GM21737 (cell line): ENCODE measurements around the gene WWC1.
"Not testable (repeated sequence)": the region's sequence is repeated elsewhere in the genome, so short reads cannot be mapped to it uniquely, and the experiment has no call there.

Experiments used
- ATAC-seq: cut with Tn5 transposase; IDR thresholded peaks from one replicate; pipeline ENCODE4 v1.9.1; 2021; ENCODE audit warnings: mild to moderate bottlenecking, moderate library complexity; ENCODE audit not compliant: unreplicated experiment

WWC1 gene

DNA sequence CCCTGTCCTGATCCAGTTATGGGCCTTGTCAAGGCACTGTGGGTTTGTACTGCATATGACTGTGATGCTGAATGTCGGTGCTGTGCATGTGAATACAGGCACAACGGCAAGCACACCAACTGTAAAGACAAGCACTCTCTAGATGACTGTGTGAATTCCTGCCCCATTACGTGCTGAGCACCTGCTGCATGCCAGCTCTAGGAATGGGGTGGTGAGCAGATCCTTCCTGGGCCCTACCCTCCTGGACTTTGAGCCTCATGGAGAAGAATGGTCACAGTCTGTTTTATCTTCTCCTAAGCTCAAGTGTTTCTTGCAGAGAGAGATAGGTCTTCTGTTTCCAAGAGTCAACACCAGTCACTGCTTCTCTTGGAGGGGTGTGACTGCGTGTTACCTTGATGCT is 138.9 kb downstream of the WWC1 start:
- ATAC-seq = no peak

DNA sequence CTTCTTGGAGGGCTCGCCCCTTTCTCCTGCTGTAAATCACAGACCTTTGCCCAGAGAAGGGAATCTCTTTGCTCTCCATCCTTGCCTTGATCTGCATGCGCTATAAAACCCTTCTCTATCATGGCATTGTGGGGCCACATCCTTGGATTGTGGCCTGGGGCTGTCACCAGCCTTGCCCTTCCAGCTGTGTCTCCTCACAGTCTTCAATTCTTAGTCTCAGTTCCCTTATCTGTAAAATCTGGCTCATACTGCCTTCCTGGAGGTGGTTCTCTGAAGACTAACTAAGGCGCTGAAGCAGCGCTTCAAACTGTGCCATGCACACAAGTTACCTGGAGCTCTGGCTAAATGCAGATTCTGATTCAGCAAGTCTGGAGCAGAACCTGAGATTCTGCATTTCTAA is 141.5 kb downstream of the WWC1 start:
- ATAC-seq = no peak

DNA sequence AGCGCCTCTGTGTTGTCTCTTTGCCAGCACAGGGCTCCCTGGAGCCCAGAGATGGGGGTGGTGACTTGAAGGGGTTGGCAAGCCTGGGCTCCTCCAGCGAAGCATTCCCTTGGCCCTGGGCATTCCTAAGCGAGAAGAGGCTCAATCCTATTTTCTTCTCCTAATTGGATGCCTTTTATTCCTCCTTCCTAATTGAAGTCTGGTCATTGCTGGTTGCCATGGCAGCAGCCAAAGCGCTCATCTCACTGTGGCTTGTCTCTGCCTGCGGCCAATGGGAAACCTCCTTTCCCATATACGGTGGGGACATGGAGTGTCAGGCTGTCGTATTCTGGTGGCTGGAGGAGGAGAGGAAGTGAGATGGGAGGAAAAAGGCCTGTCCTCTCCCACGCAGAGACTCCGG is 142.6 kb downstream of the WWC1 start:
- no peak for ATAC-seq

DNA sequence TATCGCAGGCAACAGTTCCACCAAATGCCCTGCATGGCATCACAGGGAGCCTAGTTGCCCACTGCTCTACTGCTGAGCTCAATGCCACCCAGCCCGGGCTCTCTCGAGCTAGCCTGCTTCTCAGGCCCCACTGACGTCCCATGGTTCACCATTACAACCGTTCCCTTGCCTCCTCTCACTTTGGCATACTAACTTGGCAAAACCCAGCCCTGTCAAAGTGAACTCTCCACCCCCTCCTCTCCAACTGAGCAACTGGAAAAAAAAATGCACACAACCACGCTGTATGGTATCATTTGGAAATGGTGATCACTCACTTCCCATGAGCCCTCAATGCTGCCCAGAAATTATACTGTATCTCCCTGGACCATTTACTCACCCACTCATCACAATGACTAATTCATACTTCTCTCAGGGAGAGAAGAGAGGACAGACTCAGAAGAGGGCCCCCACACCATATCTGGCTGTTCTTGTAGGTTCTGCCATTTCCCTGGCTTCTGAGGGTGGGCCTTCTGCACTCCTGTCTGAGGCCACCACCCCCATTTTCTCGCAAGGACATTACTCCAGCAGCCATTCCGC is 143.4 kb downstream of the WWC1 start:
- no peak for ATAC-seq

DNA sequence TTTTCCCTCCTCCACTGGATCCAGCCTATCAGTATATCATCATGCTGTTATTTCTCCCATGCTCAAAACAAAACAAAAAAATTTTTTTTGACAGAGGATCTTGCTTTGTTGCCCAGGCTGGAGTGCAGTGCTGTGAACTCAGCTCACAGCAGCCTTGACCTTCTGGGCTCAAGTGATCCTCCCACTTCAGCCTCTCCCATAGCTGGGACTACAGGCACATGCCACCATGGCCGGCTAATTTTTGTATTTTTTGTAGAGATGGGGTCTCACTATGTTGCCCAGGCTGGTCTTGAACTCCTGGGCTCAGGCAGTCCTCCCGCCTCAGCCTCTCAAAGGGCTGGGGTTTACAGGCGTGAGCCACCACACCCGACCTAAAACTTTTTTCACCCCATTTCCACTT is 143.9 kb downstream of the WWC1 start:
- ATAC-seq = not testable (repeated sequence)

DNA sequence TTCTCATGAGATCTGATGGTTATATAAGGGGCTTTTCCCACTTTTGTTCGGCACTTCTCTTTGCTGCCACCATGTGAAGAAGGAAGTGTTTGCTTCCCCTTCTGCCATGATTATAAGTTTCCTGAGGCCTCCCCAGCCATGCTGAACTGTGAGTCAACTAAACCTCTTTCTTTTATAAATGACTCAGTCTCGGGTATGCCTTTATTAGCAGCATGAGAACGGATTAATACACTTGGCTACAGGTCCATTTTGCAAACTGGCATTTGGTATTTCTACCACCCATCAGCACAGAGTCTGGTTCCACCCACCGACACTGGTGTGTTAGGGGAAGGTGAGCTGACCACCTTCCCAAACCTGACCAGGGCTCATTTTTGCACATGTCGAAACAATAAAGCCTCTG is 146.9 kb downstream of the WWC1 start:
- ATAC-seq = no peak

DNA sequence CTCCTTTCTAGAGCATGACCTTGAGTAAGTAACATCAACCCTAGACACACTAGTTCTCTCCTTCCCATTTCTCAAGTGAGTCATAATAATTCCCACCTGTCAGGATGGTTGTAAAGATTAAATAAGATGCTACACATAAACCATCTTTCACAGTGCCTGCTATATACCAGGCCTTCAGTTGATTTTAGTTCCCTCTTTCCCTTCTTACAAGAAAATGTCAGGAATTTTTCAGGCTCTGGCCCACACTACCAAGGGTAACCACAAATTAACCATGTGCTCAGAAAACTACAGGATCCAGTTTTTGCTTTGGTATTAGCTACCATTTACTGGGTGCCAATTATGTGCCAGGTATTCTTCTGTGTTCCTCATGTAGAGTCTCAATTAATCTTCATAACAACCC is 152.1 kb downstream of the WWC1 start:
- ATAC-seq = no peak

DNA sequence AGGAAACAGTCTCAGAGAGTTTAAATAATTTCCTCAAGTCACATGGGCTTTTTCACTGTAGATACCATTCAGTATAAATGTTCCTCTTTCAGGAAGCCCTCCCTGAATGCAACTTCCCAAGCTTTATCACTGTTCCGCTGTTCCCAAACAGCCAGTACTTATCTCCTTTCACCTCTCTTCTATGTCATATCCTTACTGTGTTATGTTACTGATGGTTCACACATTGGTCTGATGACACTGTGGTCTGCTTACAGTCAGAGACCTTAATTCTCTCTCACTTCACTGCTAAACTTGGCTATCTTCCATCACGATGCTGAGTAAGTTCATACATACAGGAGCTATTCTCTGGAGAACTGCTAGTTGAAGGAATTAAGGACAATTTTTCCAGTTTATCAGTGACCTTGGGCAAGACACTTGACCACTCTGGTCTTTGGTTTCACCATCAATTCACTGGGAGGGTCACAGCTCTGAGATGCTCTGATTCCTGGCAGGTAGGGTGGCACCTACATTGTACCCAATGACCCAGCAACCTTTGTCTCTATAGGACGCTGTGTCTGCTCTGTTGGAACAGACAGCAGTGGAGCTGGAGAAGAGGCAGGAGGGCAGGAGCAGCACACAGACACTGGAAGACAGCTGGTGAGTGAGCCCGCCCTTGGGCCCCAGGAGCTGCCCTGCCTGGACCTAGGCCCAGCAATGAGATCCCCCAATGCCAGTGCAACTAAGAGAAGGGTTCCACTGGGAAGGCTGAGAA is 152.7 kb downstream of the WWC1 start:
- no peak for ATAC-seq

DNA sequence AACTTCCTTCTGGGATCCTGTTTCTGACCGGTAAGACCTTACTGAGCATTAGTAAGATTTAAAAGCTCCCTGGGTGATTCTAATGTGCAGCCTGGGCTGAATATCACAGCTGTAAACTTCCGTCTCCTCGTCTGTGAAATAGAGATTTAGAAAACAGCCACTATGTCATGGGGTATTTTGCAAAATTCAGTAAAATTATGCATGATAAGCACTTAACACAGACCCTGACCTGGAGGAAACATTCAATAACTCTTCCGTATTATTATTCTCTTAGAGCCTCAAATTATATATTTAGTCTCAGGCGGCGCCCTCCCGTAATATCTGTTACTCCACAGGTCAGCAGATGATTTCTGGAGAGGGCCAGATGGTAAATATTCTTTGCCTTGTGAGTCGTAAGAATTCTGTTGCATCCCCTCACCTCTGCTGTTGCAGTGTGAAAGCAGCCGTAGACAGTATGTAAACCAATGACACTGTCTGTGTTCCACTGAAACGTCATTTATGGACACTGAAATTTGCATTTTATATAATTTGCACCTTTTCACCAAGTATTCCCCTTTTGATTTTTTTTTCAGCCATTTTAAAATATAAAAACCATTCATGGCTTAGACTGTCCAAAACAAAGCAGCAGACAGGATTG is 155.7 kb downstream of the WWC1 start:
- ATAC-seq = no peak

DNA sequence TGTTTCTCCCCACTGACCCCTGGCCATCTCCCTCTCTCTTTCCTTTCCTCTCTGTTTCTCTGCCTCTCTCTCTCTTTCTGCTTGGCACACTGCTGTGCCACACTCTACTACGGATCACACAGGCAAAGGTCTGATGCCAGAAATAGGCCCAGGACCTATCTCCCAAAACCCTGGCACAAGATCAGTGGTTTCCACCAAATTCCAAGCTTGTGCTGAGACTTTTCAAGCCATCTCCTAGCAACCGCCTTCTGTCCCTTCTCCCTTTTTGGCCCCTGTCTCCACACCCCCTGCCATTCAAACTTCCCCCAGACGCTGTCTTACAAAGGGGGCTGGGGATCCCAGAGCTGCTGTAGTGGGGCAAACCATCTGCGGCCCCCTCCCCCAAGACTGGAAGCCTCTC is 156.4 kb downstream of the WWC1 start:
- no peak for ATAC-seq

DNA sequence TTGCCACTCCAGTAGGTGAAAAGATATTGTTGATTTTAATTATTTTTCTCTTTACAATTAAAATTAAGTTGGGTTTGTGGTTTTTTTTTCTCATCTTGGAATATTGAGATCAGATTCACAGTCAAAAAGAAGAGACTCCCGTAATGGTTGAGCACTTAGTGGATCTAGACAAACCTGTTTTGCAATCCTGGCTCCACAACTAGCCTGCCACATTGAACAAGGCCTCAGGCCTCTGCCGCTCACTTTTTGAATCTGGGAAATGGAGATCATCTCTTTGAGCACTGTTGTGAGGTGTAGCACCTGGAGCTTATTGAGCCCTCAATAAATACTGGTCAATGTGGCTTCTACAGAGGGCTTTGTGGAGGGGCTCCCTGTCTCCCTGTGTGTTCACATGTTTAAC is 157.7 kb downstream of the WWC1 start:
- no peak for ATAC-seq

DNA sequence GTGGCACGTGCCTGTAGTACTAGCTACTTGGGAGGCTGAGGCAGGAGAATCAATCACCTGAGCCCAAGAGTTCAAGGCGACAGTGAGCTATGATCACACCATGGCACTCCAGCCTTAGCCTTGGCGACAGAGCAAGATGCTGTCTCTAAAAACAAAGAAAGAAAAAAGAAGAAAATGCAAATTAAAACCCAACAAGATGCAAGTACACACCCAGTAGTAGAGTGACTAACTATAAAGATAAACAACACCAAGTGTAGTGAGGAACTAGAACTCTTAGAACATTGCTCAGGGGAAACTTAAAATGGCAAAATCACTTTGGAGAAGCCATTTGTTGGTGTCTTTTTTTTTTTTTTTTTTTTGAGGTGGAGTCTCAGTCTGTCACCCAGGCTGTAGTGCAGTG is 160.1 kb downstream of the WWC1 start:
- no peak for ATAC-seq

DNA sequence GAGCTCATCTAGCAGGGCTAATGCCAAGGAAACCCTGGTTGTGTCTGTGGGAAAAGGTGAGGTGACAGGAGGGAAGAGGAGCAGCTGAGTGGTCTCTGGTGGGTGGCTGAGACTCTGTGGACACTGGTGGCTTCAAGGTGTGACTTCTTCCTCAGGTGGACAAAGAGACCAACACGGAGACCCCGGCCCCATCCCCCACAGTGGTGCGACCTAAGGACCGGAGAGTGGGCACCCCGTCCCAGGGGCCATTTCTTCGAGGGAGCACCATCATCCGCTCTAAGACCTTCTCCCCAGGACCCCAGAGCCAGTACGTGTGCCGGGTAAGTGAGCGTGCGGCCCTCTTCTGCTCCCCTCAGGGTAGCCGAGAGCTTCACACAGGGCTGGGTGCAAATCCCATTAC is 163.8 kb downstream of the WWC1 start:
- ATAC-seq = no peak

DNA sequence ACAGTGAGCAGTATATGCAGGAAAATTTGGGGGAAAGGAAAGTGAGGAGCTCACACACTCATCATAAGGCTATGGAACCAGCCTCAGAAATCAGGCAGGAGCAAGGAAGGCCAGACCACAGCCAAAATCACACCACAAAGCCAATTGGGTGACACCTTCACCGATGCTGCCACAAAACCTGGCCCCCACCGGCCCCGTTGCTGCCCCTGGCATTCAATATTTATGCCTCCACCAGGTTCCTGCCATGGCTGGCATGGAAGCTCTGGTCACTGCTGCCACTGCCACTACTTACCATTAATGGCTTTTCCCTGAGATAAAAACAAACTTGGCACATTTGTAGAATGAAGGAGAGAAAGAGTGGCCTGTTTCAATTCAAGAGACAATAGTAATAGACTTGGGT is 166.1 kb downstream of the WWC1 start:
- no peak for ATAC-seq

DNA sequence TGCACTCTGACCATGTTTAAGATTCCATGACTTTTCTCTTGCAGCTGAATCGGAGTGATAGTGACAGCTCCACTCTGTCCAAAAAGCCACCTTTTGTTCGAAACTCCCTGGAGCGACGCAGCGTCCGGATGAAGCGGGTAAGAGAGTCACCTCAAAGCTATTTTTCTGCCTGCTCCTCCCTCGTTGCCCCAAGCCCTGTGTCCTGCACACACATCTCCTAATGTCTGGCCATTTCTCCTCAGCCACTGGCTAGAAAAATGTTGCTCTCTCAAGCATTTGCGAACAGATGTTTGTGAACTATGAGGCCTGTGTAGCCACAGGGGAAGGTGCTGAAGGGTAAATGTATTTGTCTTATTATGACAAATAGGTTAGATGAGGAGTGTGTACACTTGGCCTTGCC is 169.2 kb downstream of the WWC1 start:
- ATAC-seq = no peak

DNA sequence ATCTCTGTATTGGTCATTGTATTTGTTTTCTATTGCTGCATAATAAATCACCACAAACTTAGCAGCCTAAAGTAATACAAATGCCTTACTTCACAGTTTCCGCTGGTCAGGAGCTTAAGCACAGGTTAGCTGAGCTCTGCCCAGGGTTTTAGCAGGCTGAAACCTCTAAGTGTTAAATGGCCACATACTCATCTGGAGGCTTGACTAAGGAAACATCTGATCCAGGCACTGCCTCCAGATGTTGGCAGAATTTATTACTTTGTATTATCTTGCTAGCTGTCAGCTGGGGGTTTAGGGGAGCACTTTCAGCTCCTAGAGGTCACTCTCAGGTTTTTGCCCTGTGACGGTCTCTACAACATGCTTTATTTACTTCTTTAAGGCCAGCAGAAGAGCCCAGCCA is 171.6 kb downstream of the WWC1 start:
- no peak for ATAC-seq

DNA sequence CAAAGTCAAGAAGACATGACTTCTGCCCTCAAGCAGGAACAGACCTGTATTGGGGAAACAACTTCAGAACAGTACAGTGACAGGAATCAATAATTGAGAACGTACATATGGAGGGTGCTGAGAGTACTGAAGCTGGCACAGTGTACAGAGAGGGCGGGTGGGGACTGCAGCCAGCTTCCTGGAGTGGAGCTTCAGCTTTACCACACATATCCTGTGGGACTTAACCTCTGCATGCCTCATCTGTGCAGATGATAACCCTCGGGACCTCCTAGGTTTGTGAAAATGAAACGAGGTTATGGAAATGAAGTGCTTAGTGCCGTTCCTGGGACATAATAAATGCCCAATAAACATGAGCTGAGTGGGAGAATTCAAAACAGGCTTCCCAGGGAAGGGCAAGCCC is 172.8 kb downstream of the WWC1 start:
- ATAC-seq = peak; percentile 80

DNA sequence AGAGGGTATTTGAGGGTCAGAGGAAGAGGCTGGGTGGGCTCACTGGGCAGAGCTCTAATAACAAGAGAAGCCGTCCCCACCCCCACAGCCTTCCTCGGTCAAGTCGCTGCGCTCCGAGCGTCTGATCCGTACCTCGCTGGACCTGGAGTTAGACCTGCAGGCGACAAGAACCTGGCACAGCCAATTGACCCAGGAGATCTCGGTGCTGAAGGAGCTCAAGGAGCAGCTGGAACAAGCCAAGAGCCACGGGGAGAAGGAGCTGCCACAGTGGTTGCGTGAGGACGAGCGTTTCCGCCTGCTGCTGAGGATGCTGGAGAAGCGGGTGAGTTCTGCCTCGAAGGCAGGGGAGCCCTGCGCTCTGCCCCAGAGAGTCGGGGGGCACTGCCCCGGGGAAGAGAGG is 173.2 kb downstream of the WWC1 start:
- no peak for ATAC-seq

DNA sequence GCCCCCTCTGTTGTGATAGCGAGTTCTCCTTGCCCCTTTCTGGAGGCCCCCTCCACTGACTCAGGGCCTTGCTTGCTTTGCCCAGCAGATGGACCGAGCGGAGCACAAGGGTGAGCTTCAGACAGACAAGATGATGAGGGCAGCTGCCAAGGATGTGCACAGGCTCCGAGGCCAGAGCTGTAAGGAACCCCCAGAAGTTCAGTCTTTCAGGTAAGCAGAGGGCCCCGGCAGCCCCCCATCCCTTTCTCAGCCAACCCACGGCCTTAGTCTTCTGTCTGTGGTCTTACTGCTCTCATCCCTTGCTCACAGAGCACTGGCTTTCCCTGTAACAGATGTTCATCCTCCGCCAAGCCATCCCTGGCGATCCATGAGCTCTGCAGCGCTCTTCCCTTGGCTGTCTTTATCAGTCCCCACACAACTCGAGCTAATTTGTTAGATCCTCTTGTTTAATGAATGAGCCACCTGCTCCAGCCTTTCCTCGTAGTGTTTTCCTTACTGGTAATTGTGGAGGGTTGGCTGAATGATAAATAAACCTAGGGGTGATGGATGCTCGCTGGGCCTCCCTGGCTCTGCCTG is 176.4 kb downstream of the WWC1 start:
- no peak for ATAC-seq

DNA sequence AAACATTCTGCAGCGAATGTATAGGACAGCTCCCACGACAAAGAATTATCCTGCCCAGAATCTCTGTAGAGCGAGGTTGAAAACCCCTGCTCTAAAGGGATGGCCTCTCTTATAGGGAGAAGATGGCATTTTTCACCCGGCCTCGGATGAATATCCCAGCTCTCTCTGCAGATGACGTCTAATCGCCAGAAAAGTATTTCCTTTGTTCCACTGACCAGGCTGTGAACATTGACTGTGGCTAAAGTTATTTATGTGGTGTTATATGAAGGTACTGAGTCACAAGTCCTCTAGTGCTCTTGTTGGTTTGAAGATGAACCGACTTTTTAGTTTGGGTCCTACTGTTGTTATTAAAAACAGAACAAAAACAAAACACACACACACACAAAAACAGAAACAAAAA is 177.4 kb downstream of the WWC1 start:
- ATAC-seq = no peak

DNA sequence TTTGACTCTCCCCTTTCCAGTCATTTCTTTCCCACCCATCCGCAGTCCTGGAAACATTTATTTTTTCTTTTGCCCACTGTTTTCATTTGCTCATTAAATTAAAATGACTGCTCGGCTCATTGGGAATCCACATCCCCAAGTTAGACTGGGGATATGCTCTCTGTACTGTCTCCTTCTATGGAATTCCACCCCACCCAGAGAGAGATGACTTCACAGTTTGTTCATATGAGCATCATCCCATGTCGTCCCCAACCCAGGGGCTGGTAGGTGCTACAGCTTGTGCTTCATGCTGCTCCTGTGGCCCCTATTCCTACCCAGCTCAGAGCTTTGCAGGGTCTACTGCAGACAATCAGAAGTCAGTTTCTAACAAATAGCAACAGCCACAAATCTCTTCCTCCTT is 178.4 kb downstream of the WWC1 start:
- ATAC-seq = no peak

DNA sequence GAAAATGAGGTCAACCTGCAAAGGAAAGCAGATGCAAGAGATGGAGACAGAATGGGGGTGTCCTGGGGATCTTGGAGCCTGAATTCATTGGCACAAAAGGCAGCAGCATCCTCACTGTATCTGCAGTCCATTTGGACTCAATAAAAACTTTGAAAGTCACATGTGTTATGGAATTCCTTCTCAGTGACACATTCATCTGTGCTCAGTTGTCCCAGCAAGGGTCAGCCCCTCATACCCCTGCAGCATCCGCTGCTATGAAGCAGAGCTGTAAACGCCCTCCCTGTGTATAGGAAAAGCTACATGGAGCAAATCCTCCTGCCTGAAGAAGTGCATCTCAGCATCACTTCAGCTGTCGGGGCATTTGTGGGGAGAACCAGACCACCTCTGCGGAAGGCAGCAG is 180.3 kb downstream of the WWC1 start:
- no peak for ATAC-seq
